NCI-H2029 treated with DMSO at 0.1 percent for 48 hours (cell line): ENCODE results near the gene KIF20A.
"Not testable (repeated sequence)": the region's sequence is repeated elsewhere in the genome, so short reads cannot be mapped to it uniquely, and the experiment has no call there.

ENCODE experiments used
- DNase-seq: peaks from one replicate; lab custom pipeline; 2025; lab: John Stamatoyannopoulos, UW

The KIF20A gene

GRCh38 chr5:138186002-138186447, 7.1 kb downstream of the KIF20A start:
- DNase-seq: no peak

GRCh38 chr5:138188626-138189025, 9.7 kb downstream of the KIF20A start:
- DNase-seq: no peak

GRCh38 chr5:138192826-138193225, 13.9 kb downstream of the KIF20A start:
- no peak for DNase-seq

GRCh38 chr5:138193859-138194258, 14.9 kb downstream of the KIF20A start:
- DNase-seq: not testable (repeated sequence)

GRCh38 chr5:138210985-138211384, 32.1 kb downstream of the KIF20A start:
- DNase-seq: no peak

- no peak for DNase-seq
Observed at GRCh38 chr5:138212828-138213160, 33.9 kb downstream of the KIF20A start.

GRCh38 chr5:138213161-138214029, 34.5 kb downstream of the KIF20A start, which contains the start of gene CDC23:
Gene CDC23 (minus strand): TSS chr5:138213323. CDS start chr5:138213312, 11 bp downstream.
- peak; percentile 96 for DNase-seq

- DNase-seq: no peak
Observed at GRCh38 chr5:138216799-138217198, 37.9 kb downstream of the KIF20A start.

GRCh38 chr5:138223532-138223931, 44.6 kb downstream of the KIF20A start:
- no peak for DNase-seq

- DNase-seq: no peak
Observed at GRCh38 chr5:138224712-138225111, 45.8 kb downstream of the KIF20A start.

GRCh38 chr5:138226910-138227309, 48.0 kb downstream of the KIF20A start:
- no peak for DNase-seq

GRCh38 chr5:138229387-138229786, 50.5 kb downstream of the KIF20A start:
- DNase-seq: no peak

GRCh38 chr5:138230261-138230660, 51.3 kb downstream of the KIF20A start:
- DNase-seq: no peak

GRCh38 chr5:138230981-138231589, 52.2 kb downstream of the KIF20A start:
- peak; percentile 43 for DNase-seq

GRCh38 chr5:138233280-138233679, 54.4 kb downstream of the KIF20A start:
- no peak for DNase-seq

GRCh38 chr5:138234651-138235050, 55.7 kb downstream of the KIF20A start:
- DNase-seq: no peak
